VCaP (cell line): ENCODE data around the gene ANKRD11.
"Not testable (repeated sequence)": the region's sequence is repeated elsewhere in the genome, so short reads cannot be mapped to it uniquely, and the experiment has no call there.

Experiments
- H3K27ac ChIP-seq: fragments of 450-650 bp; 2 replicates; pipeline ENCODE4 v1.5.1; 2017
- TF ChIP-seq, protein P1 (sequence below): fragments of 450-650 bp; conservative IDR thresholded peaks from 2 replicates; pipeline ENCODE4 v1.5.1; 2017; ENCODE audit warnings: mild to moderate bottlenecking, moderate library complexity

ANKRD11 gene

DNA sequence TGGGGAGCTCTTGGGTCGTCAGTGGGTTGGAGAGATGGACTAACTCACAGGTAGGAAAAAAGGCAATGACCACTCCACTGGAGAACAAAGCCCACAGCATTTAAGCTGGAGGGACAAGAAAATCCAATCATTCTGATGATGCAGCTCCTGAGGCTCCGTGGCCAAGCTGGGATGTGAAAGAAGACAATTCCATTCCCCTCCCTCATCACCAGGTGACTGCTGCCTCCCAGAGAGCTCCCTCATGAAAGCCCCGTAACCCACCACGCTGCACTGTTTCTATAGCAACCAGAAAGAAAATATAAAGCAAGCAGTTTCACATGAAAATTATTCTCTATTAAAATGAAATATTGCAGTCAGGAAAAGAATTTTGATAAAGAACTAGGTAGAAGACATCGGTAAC, 15.2 kb downstream of the ANKRD11 start:
- H3K27ac ChIP-seq = no peak overlapping the region
- TF ChIP-seq, protein P1, sequence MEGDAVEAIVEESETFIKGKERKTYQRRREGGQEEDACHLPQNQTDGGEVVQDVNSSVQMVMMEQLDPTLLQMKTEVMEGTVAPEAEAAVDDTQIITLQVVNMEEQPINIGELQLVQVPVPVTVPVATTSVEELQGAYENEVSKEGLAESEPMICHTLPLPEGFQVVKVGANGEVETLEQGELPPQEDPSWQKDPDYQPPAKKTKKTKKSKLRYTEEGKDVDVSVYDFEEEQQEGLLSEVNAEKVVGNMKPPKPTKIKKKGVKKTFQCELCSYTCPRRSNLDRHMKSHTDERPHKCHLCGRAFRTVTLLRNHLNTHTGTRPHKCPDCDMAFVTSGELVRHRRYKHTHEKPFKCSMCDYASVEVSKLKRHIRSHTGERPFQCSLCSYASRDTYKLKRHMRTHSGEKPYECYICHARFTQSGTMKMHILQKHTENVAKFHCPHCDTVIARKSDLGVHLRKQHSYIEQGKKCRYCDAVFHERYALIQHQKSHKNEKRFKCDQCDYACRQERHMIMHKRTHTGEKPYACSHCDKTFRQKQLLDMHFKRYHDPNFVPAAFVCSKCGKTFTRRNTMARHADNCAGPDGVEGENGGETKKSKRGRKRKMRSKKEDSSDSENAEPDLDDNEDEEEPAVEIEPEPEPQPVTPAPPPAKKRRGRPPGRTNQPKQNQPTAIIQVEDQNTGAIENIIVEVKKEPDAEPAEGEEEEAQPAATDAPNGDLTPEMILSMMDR = no peak

DNA sequence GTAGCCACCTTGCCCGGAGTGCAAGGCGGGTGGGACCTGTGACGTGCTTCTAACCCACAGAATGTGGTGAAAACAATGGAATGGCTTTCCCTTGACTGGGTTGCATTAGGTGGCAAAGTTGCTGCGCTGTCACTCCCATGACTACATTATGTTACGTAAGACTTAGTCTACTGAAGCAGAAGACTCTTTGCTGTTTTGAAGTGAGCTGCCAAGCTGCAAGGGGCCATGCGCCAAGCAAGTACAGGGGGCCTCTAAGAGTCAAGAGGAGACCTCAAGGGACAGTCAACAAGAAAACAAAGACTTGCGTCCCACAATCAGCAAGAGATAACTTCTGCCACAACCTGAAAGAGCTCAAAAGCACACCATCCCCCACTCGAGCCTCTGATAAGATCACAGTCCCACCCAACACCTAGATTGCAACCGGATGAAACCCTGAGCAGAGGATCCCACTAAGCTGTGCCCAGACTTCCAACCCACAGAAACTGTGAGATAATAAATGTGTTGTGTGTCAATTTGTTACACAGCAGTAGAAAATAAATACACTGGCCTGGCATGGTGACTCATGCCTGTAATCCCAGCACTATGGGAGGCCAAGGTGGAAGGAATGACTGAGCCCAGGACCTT, 16.5 kb downstream of the ANKRD11 start:
- TF ChIP-seq, protein P1 = no peak
- no peak overlapping the region for H3K27ac ChIP-seq

DNA sequence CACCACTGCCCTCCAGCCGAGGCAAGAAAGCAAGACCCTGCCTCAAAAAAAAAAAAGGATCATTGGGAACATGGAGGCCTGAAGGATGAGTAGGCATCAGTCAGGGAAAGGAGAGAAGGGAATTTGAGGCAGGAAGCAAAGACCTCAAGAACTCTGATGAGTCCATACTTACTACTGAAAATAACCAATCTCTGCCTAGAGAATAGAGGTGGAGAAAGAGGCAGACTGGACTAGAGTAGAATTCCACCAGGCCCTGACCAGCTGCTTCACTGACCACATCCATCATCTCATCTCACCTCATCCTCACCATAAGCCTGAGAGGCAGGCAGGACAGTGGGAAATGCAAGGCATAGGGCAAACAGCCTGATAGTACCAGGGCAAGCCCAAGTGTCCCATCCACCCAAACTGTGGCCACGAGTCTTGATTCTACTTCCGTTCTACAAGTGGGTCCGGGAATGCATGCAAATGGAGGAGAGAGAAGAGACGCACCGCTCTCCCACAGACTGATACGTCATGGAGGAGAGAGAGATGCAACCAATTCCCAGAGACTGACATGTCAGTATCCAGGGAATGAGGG, 17.1 kb downstream of the ANKRD11 start:
- H3K27ac ChIP-seq = no peak overlapping the region
- TF ChIP-seq, protein P1 = no peak

DNA sequence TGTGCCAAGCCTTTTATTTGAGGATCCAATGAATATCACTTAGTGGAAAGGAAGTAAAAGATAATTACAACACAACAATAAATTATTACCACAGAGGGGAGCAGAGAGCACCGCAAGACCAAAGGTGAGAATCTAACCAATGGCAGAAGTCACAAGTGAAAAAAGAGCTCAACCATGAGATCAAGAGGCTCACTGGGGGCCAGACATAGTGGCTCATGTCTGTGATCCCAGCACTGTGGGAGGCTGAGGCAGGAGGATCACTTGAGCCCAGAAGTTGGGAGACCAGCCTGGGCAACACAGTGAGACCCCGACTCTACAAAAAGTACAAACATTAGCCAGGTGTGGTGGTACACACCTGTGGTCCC, 17.7 kb downstream of the ANKRD11 start:
- no peak overlapping the region for H3K27ac ChIP-seq
- TF ChIP-seq, protein P1 = no peak

DNA sequence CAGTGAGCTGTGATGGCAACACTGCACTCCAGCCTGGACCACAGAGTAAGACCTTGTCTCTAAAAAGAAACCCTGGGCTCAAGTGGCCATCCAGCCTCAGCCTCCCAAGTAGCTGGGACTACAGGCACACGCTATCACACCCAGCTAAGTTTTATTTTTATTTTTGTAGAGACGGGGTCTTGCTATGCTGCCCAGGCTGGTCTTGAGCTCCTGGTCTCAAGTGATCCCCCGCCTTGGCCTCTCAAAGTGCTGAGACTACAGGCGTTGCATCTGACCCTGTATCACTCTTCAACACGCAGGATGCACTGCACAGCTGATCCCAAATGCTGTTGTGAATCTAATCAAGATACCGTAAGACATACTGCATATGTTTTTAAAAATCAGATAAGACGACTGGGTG, 23.0 kb downstream of the ANKRD11 start:
- TF ChIP-seq, protein P1 = no peak

DNA sequence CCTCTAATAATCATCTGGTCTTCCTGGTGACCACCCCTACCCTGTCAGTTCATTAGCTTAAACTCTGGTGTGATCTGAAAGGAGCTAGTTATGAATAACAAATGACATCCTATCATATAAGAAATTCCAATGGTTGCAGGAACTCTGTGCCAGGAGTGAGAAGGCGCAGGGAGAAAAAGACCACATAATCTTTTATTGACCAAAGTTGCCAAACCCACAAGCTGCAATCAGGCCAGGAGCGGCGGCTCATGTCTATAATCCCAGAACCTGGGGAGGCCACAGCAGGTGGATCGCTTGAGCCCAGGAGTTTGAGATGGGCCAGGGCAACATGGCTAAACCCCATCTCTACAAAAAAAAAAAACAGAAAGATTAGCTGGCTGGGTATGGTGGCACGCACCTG, 23.4 kb downstream of the ANKRD11 start:
- H3K27ac ChIP-seq = no peak overlapping the region
- TF ChIP-seq, protein P1 = no peak

More for the DNA sequence above, 23.0 kb downstream of the ANKRD11 start:
- H3K27ac ChIP-seq = no peak overlapping the region

DNA sequence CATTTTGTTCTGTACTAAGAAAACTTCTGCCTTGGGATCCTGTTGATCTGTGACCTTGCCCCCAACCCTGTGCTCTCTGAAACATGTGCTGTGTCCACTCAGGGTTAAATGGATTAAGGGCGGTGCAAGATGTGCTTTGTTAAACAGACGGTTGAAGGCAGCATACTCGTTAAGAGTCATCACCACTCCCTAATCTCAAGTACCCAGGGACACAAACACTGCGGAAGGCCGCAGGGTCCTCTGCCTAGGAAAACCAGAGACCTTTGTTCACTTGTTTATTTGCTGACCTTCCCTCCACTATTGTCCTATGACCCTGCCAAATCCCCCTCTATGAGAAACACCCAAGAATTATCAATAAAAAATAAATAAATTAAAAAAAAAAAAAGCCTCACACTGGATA, 27.0 kb downstream of the ANKRD11 start:
- H3K27ac ChIP-seq = not testable (repeated sequence)

DNA sequence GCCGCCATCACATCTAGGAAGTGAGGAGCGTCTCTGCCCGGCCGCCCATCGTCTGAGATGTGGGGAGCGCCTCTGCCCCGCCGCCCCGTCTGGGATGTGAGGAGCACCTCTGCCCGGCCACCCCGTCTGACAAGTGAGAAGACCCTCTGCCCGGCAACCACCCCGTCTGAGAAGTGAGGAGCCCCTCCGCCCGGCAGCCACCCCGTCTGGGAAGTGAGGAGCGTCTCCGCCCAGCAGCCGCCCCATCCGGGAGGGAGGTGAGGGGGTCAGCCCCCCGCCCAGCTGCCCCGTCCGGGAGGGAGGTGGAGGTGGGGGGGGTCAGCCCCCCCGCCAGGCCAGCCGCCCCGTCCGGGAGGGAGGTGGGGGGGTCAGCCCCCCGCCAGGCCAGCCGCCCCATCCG, 27.7 kb downstream of the ANKRD11 start:
- not testable (repeated sequence) for H3K27ac ChIP-seq

DNA sequence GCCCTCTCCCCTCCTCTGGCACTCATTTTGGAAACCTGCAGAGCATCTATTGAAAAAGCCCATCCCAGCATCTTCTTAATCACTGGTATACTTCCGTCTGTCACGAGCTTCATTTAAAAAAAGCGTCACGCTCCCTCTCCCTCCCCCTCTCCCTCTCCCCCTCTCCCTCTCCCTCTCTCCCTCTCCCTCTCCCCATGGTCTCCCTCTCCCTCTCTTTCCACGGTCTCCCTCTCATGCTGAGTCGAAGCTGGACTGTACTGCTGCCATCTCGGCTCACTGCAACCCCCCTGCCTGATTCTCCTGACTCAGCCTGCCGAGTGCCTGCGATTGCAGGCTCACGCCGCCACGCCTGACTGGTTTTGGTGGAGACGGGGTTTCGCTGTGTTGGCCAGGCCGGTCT, 28.5 kb downstream of the ANKRD11 start:
- H3K27ac ChIP-seq = not testable (repeated sequence)
